Endothelial cell (in vitro differentiated cells): ENCODE data around the gene PODNL1. TPM values are rescaled to one million over a fixed set of nuclear protein-coding genes. Genes with fewer than 3 reads are reported as not detected.
"Not testable (repeated sequence)": the region's sequence is repeated elsewhere in the genome, so short reads cannot be mapped to it uniquely, and the experiment has no call there.

ENCODE experiments used
- DNase-seq: peaks from one replicate; pipeline ENCODE4 v3.0.0; 2021; ENCODE audit warnings: low spot score
- H3K27ac Mint-ChIP-seq: one replicate; pipeline ENCODE4 v1.8.0; 2021; ENCODE audit warnings: mixed read lengths, inconsistent platforms; ENCODE audit not compliant: unreplicated experiment
- H3K27me3 Mint-ChIP-seq: one replicate; pipeline ENCODE4 v1.8.0; 2021; ENCODE audit warnings: mild to moderate bottlenecking, moderate library complexity, mixed read lengths, inconsistent platforms; ENCODE audit not compliant: unreplicated experiment
- H3K36me3 Mint-ChIP-seq: one replicate; pipeline ENCODE4 v1.8.0; 2021; ENCODE audit warnings: mild to moderate bottlenecking, low read depth, mixed read lengths, inconsistent platforms; ENCODE audit not compliant: unreplicated experiment
- H3K4me1 Mint-ChIP-seq: one replicate; pipeline ENCODE4 v1.8.0; 2021; ENCODE audit warnings: mild to moderate bottlenecking, mixed read lengths, inconsistent platforms; ENCODE audit not compliant: unreplicated experiment
- H3K4me3 Mint-ChIP-seq: one replicate; pipeline ENCODE4 v1.8.0; 2021; ENCODE audit warnings: mild to moderate bottlenecking, mixed read lengths, inconsistent platforms; ENCODE audit not compliant: unreplicated experiment
- H3K9me3 Mint-ChIP-seq: one replicate; pipeline ENCODE4 v1.8.0; 2021; ENCODE audit warnings: mixed read lengths, inconsistent platforms; ENCODE audit not compliant: unreplicated experiment
- total RNA-seq: library from RNA; stranded (reverse); fragmentation: NEBNext Ultra II Directional; extraction: Animal tissue kit (Norgen Biotek cat#: 25700); gene quantifications from one replicate; pipeline ENCODE4 v1.2.1, GENCODE V29; 2021; ENCODE audit not compliant: unreplicated experiment
- TF ChIP-seq, protein P1 (sequence below): fragments of 200-600 bp; sonication (generic); IDR thresholded peaks from one replicate; pipeline ENCODE4 v1.5.0; 2021; ENCODE audit warnings: antibody characterized with exemption; ENCODE audit not compliant: unreplicated experiment

Gene PODNL1
- total RNA-seq, 1 donor from 2014 or later = not detected

DNA sequence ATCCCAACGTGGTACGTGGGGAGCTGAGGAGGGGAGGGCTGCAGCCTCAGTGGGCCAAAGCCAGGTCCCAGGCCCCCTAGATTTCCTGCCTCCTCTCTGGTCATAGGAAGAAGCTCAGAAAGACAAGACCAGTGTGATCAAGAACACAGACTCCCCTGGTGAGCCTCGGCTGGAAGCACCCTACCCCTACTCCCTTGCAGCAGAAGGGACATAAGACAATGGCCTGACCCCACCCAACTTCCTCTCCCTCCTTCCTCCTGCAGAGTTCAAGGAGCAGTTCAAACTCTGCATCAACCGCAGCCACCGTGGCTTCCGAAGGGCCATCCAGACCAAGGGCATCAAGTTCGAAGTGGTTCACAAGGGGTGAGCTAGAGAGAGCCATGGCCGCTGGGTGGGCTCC is 11.5 kb downstream of the PODNL1 start:
- TF ChIP-seq, protein P1, sequence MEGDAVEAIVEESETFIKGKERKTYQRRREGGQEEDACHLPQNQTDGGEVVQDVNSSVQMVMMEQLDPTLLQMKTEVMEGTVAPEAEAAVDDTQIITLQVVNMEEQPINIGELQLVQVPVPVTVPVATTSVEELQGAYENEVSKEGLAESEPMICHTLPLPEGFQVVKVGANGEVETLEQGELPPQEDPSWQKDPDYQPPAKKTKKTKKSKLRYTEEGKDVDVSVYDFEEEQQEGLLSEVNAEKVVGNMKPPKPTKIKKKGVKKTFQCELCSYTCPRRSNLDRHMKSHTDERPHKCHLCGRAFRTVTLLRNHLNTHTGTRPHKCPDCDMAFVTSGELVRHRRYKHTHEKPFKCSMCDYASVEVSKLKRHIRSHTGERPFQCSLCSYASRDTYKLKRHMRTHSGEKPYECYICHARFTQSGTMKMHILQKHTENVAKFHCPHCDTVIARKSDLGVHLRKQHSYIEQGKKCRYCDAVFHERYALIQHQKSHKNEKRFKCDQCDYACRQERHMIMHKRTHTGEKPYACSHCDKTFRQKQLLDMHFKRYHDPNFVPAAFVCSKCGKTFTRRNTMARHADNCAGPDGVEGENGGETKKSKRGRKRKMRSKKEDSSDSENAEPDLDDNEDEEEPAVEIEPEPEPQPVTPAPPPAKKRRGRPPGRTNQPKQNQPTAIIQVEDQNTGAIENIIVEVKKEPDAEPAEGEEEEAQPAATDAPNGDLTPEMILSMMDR = no peak
- Mint-ChIP-seq H3K27me3 (no peaks in the 10 kb centered on the region), H3K36me3 (peaks cover 21% of the 10 kb centered on the region), H3K4me1 (peaks cover 13% of the 10 kb centered on the region), H3K4me3 (no peak overlapping the region), H3K9me3 (no peaks in the 10 kb centered on the region), H3K27ac (no peak overlapping the region)
- no peak for DNase-seq

DNA sequence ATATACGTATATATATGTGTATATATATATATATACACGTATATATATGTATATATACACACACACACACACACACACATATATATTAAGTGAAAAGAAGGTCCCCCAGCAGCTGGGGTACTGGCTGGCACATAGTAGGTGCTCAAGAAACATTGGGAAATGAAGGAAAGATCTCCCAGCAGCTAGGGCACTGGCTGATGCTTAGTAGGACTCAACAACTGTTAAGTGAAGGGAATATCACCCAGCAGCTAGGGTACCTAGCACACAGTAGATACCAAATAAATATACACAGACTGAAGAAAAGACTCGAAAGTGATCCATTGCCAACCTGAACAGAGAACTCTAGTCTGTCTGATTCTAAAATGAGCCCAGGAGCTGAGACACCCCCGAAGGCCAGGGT is 12.2 kb downstream of the PODNL1 start:
- Mint-ChIP-seq H3K4me1 (peaks cover 13% of the 10 kb centered on the region), H3K27ac (no peak overlapping the region), H3K27me3 (no peaks in the 10 kb centered on the region), H3K36me3 (peaks cover 28% of the 10 kb centered on the region), H3K9me3 (no peaks in the 10 kb centered on the region), H3K4me3 (no peak overlapping the region)
- TF ChIP-seq, protein P1 = no peak
- DNase-seq = no peak

DNA sequence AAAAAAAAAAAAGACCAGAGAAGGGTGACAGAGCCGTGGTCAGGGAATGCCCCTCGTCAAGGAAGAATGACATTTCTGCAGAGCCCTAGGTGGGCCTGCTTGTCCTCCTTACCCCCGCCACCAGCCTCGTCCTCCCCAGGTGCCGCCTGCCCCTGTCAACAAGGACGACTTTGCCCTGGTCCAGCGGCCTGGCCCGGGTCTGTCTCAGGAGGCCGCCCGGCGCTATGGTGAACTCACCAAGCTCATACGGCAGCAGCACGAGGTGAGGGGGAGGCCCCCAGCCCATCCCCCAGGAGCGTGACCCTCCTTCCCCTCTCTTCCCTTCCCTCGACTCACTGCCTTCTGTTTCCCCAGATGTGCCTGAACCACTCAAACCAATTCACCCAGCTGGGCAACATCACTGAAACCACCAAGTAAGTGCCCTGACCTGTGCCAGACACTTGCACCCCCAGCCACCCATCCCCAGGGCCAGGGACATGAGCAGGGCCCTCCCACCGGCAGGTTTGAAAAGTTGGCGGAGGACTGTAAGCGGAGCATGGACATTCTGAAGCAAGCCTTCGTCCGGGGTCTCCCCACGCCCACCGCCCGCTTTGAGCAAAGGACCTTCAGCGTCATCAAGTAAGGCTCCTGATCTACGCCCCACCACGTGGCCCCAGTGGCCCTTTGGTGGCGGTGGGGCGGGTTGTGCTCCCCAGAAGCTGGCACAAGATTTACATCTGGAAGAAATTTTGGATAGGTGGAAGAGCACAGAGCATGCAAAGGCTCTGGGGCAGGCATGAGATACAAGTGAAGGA is 14.8 kb downstream of the PODNL1 start:
- DNase-seq = no peak
- peaks cover 13% of the 10 kb centered on the region for H3K4me1 Mint-ChIP-seq
- H3K27me3 Mint-ChIP-seq = no peaks in the 10 kb centered on the region
- TF ChIP-seq, protein P1 = no peak
- H3K9me3 Mint-ChIP-seq = no peaks in the 10 kb centered on the region
- peak overlapping the region; percentile 1 for H3K4me3 Mint-ChIP-seq
- peaks cover 37% of the 10 kb centered on the region for H3K36me3 Mint-ChIP-seq
- H3K27ac Mint-ChIP-seq = no peak overlapping the region

DNA sequence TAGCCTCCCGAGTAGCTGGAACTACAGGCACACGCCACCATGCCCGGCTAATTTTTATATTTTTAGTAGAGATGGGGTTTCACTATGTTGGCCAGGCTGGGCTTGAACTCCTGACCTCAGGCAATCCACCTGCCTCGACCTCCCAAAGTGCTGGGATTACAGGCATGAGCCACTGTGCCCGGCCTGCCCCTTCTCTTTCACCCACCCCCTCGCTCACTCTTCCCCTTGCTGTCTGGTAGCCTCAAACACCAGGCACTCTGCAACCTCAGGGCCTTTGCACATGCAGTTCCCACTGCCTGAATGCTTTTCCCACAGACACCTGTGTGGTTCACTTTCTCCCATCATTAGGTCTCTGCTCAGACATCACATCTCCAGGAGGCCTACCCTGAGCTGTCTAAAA is 16.1 kb downstream of the PODNL1 start:
- Mint-ChIP-seq H3K27ac (peak overlapping the region; percentile 8), H3K36me3 (peaks cover 35% of the 10 kb centered on the region), H3K4me1 (peaks cover 10% of the 10 kb centered on the region)

DNA sequence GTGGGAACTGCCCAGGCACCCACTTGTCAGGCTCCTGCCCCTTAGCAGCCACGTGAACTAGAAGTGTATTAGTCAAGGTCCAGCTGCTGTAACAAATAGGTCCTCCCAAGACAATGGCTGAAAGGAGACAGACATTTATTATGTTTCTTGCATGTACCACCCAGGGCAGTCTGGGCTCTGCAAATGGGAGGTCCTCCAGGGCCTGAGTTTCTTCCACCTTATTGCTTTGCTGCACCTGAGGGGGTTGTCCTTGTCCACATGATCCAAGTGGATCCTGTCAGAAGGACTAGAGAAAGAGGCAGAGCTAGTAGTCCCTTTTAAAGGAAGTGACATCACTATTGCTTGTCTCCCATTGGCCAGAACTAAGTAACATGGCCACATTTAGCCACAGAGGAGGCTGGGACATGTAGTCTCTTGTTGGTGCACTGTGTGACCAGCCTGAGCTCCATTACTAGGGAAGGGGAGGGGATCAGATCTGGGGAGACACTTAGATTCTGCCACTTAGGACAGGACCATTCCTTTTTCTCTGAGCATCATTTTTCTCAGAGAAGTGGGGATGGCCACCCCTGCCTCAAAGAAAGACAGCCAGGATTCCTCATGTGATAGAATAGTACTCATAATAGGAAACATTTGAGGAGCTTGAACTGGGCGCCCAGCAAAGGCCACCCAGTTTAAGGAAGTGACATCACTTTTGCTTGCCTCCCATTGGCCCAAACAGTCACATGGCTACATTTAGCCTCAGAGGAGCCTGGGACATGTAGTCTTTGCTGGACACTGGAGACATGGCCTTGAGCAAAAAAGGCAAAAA is 17.1 kb downstream of the PODNL1 start:
- peaks cover 33% of the 10 kb centered on the region for H3K36me3 Mint-ChIP-seq
- no peak overlapping the region for H3K27ac Mint-ChIP-seq
- H3K4me1 Mint-ChIP-seq = peaks cover 2% of the 10 kb centered on the region
- peaks cover 2% of the 10 kb centered on the region for H3K27me3 Mint-ChIP-seq
- no peaks in the 10 kb centered on the region for H3K9me3 Mint-ChIP-seq
- DNase-seq = no peak
- TF ChIP-seq, protein P1 = no peak
- H3K4me3 Mint-ChIP-seq = peak overlapping the region; percentile 37

More for the DNA sequence above, 16.1 kb downstream of the PODNL1 start:
- H3K27me3 Mint-ChIP-seq, DNase-seq, H3K9me3 Mint-ChIP-seq: not testable (repeated sequence)
- peak overlapping the region; percentile 72 for H3K4me3 Mint-ChIP-seq
